K562 (cell line): ENCODE results near the gene TTLL12. TPM values are rescaled to one million over a fixed set of nuclear protein-coding genes. Genes with fewer than 3 reads are reported as not detected.

ENCODE experiments used
- ATAC-seq: fragments of 200-7000 bp; cut with Tn5 transposase; 3 replicates; pipeline ENCODE4 v1.9.1; 2020; ENCODE audit warnings: moderate library complexity
- BruUV-seq: library from RNA; stranded (reverse); fragments of 400-500 nt; replicated peaks from 2 replicates; lab custom pipeline; 2021; lab: Mats Ljungman, UMichigan
- CTCF ChIA-PET: fragments of 300-600 bp; formaldehyde crosslinking; extraction: SDS; loops from one replicate; lab custom pipeline; 2021; ENCODE audit warnings: low intra/inter-chr PET ratio; lab: Yijun Ruan, JAX
- POLR2A ChIA-PET: fragments of 300-600, 350-650 bp; sonication (Branson Sonifier 250); formaldehyde crosslinking; extraction: SDS; loops from one replicate; lab custom pipeline; 2021; ENCODE audit warnings: antibody characterized with exemption, inconsistent platforms; lab: Yijun Ruan, JAX
- DNase-seq, 4 experiments: peaks; one replicate each; pipeline versions ENCODE4 v3.0.0 to v3.0.0-alpha.2; 2011 to 2018; ENCODE audit warnings: low spot score in 3 of 4, mixed read lengths in 3 of 4; ENCODE audit errors: extremely low read depth in 1 of 4
- FAIRE-seq: peaks from 2 replicates; lab custom pipeline; 2011; peaks lifted over from hg19 to GRCh38; lab: Jason Lieb, UNC
- H2AFZ ChIP-seq: 2 replicates; pipeline ENCODE4 v1.6.0; 2011; ENCODE audit warnings: low read depth, low read length, control low read depth, inconsistent platforms
- H3K27ac ChIP-seq: fragments of 200-600 bp; 3 replicates; pipeline ENCODE4 v1.8.0; 2011; ENCODE audit warnings: low read depth, mild to moderate bottlenecking, control low read depth, inconsistent platforms, low read length, moderate library complexity, mixed read lengths; ENCODE audit errors: extremely low read depth
- H3K27me3 ChIP-seq, 2 experiments: fragments of 300-600 bp in 1 of 2; 2 replicates in 1 of 2; 3 replicates in 1 of 2; pipeline versions ENCODE4 v1.6.0 to v1.8.0; 2011; ENCODE audit warnings: inconsistent platforms in 2 of 2, low read length in 2 of 2, mild to moderate bottlenecking in 1 of 2, mixed read lengths in 1 of 2, moderate library complexity in 1 of 2; ENCODE audit not compliant: control insufficient read depth in 2 of 2, insufficient read depth in 2 of 2
- H3K36me3 ChIP-seq: fragments of 300-600 bp; 3 replicates; pipeline ENCODE4 v1.8.0; 2011; ENCODE audit warnings: mild to moderate bottlenecking, low read length, inconsistent platforms; ENCODE audit not compliant: control insufficient read depth, insufficient read depth
- H3K4me1 ChIP-seq, 2 experiments: fragments of 200-600 bp in 1 of 2; replicated peaks in 1 of 2; 2 replicates in 1 of 2; 3 replicates in 1 of 2; pipeline versions ENCODE4 v1.5.1 to v1.8.0; 2011; ENCODE audit warnings: inconsistent platforms in 2 of 2, low read length in 2 of 2, mild to moderate bottlenecking in 1 of 2, mixed read lengths in 1 of 2, moderate library complexity in 1 of 2; ENCODE audit not compliant: control insufficient read depth in 2 of 2, insufficient read depth in 2 of 2
- H3K4me2 ChIP-seq: 2 replicates; pipeline ENCODE4 v1.6.1; 2011; ENCODE audit warnings: low read length, control low read depth, inconsistent platforms, mixed read lengths; ENCODE audit not compliant: insufficient read depth
- H3K4me3 ChIP-seq: fragments of 200-600 bp; sonication (generic), shearing (Covaris generic); 2 replicates; pipeline ENCODE4 v1.5.1; 2016; ENCODE audit warnings: control low read depth, inconsistent platforms
- H3K79me2 ChIP-seq: fragments of 200-600 bp; 3 replicates; pipeline ENCODE4 v1.8.0; 2011; ENCODE audit warnings: low read length, inconsistent platforms; ENCODE audit not compliant: control insufficient read depth, insufficient read depth
- H3K9ac ChIP-seq, 2 experiments: 2 replicates each; pipeline versions ENCODE4 v1.6.0 to v1.6.1; 2011; ENCODE audit warnings: low read depth in 2 of 2, low read length in 2 of 2, control low read depth in 1 of 2, inconsistent platforms in 1 of 2, mild to moderate bottlenecking in 1 of 2, mixed read lengths in 1 of 2; ENCODE audit not compliant: insufficient read depth in 1 of 2
- H3K9me1 ChIP-seq: one replicate; pipeline ENCODE4 v1.6.0; 2011; ENCODE audit warnings: inconsistent platforms, mild to moderate bottlenecking, low read length, moderate library complexity; ENCODE audit not compliant: control insufficient read depth, insufficient read depth
- H3K9me3 ChIP-seq: replicated peaks from 2 replicates; pipeline ENCODE4 v1.5.1; 2011; ENCODE audit warnings: low read depth, low read length, inconsistent platforms; ENCODE audit not compliant: control insufficient read depth, insufficient read depth
- H4K20me1 ChIP-seq: replicated peaks from 2 replicates; pipeline ENCODE4 v1.6.1; 2011; ENCODE audit warnings: low read length, inconsistent platforms, mixed read lengths; ENCODE audit not compliant: control insufficient read depth, insufficient read depth
- ADNP ChIP-seq: fragments of 200-800 bp; sonication (Bioruptor generic); IDR thresholded peaks from 2 replicates; pipeline ENCODE4 v1.6.1; 2016; ENCODE audit warnings: missing genetic modification characterization, missing compliant biosample characterization
- CBFB ChIP-seq: sonication (generic); formaldehyde crosslinking; IDR thresholded peaks from 2 replicates; pipeline ENCODE4 v1.4.0; 2020; ENCODE audit warnings: mild to moderate bottlenecking, missing genetic modification reagents
- CREBBP ChIP-seq: IDR thresholded peaks from one replicate; pipeline ENCODE4 v1.6.1; 2012; ENCODE audit warnings: low read depth, mild to moderate bottlenecking, control low read depth, inconsistent platforms, low read length
- HES1 ChIP-seq: fragments of 450-650 bp; IDR thresholded peaks from 2 replicates; pipeline ENCODE4 v1.6.1; 2016; ENCODE audit warnings: low read depth, mild to moderate bottlenecking, moderate library complexity
- HNRNPL ChIP-seq: fragments of 200-400 bp; formaldehyde crosslinking; IDR thresholded peaks from 2 replicates; pipeline ENCODE4 v1.6.1; 2017; ENCODE audit warnings: low read depth, mild to moderate bottlenecking, low read length
- JUND ChIP-seq, 2 experiments: IDR thresholded peaks; 2 replicates in 1 of 2; 3 replicates in 1 of 2; pipeline ENCODE4 v1.6.1; 2011; ENCODE audit warnings: borderline replicate concordance in 2 of 2, low read depth in 2 of 2, low read length in 2 of 2, improper control_type of control experiment in 1 of 2, missing biosample characterization in 1 of 2, missing genetic modification characterization in 1 of 2, missing genetic modification reagents in 1 of 2
- PRMT5 ChIP-seq: sonication (generic); formaldehyde crosslinking; IDR thresholded peaks from 2 replicates; pipeline ENCODE4 v1.5.0; 2020; ENCODE audit warnings: missing genetic modification reagents
- TAF7 ChIP-seq: fragments of 450-650 bp; IDR thresholded peaks from 2 replicates; pipeline ENCODE4 v1.6.1; 2016; ENCODE audit warnings: missing genetic modification characterization, missing compliant biosample characterization
- ZBTB40 ChIP-seq, 2 experiments: fragments of 450-650 bp in 1 of 2; sonication (generic) in 1 of 2; formaldehyde crosslinking in 1 of 2; IDR thresholded peaks; 2 replicates each; pipeline versions ENCODE4 v1.7.1 to v1.9.0; 2016 to 2022; ENCODE audit warnings: inconsistent platforms in 1 of 2, mild to moderate bottlenecking in 1 of 2, missing genetic modification reagents in 1 of 2
- ZC3H11A ChIP-seq: IDR thresholded peaks from 2 replicates; pipeline ENCODE4 v1.6.1; 2012; ENCODE audit warnings: low read depth, low read length, improper control_type of control experiment
- ZNF232 ChIP-seq: sonication (generic); formaldehyde crosslinking; IDR thresholded peaks from 2 replicates; pipeline ENCODE4 v1.8.0; 2022; ENCODE audit warnings: mild to moderate bottlenecking, missing genetic modification reagents
- WGBS: fragments of 100-300 bp; shearing (Covaris generic); methylation state at CpG from one replicate; pipeline ENCODE4 v1.1.6; 2016; ENCODE audit warnings: low coverage, mixed read lengths; ENCODE audit not compliant: insufficient coverage; ENCODE audit errors: missing lambda C conversion rate; 5-methylcytosine and 5-hydroxymethylcytosine counted together
- in situ Hi-C: fragments of 300-500 bp; cut with MboI; formaldehyde crosslinking; loops from 4 replicates; pipeline ENCODE4 v1.15.0; 2018; ENCODE audit warnings: inconsistent platforms, mixed read lengths
- intact Hi-C: fragments of 100-400 bp; cut with micrococcal nuclease; formaldehyde crosslinking; loops from 2 replicates; pipeline ENCODE4 v1.14.2; 2022
- polyA plus RNA-seq, 8 experiments: library from polyadenylated mRNA; depleted of rRNA in 4 of 8; stranded (reverse) in 5 of 8; unstranded in 3 of 8; fragments of >200 nt; fragmentation: Nextera tagmentation in 2 of 8; fragmentation: Illumina TruSeq in 1 of 8; extraction: Ambion mirVana in 2 of 8; extraction: Trizol in 1 of 8; gene quantifications; 2 replicates each; pipeline versions ENCODE4 v1.2.1 to v1.2.3, GENCODE V29; 2011 to 2014; ENCODE audit warnings: inconsistent platforms in 1 of 8, missing spikeins in 1 of 8
- total RNA-seq, 7 experiments: library from RNA; depleted of rRNA in 6 of 7; stranded (reverse); fragments of >200 nt in 6 of 7; fragmentation: Illumina TruSeq in 2 of 7; extraction: Trizol in 2 of 7; gene quantifications; 2 replicates each; pipeline versions ENCODE4 v1.2.1 to v1.2.3, GENCODE V29; 2011 to 2021; ENCODE audit warnings: low replicate concordance in 1 of 7

TTLL12 gene
- total and polyA plus RNA-seq, 9 of the 15 experiments (the other 6 are each of a cell fraction or from before 2014, with no cell fraction given): 1.3 to 128 (median 43.0) TPM

GRCh38 chr22:43232445-43232844 lies 45.5 kb upstream of the TTLL12 start:
- peaks cover 4% of the 10 kb centered on the region; the same call in 1 of the 2 replicates for H4K20me1 ChIP-seq
- no peak overlapping the region for H3K27ac ChIP-seq
- no peak overlapping the region for H2AFZ ChIP-seq
- ChIA-PET CTCF (interaction anchor here (0.8 to 2.6 kb wide), 4 partner anchors 114 to 155 kb away, joined by 4 to 21 read pairs (median 10); no protein-coding TSS in a partner anchor), POLR2A (interaction anchor here (0.6 to 1.3 kb wide), 2 partner anchors 11 to 1300 kb away, joined by 3 to 4 read pairs; no protein-coding TSS in a partner anchor)
- in situ Hi-C loops (no loop called here), intact Hi-C loops (loop anchor here (5.0 kb wide), 1 partner anchor 40 kb away; no protein-coding TSS in a partner anchor)
- 11% methylated on average over 8 of the region's 8 CpGs for WGBS
- H3K4me2 ChIP-seq: no peak overlapping the region
- ATAC-seq: no peak
- H3K4me1 ChIP-seq: peaks cover 0 to 28% of the 10 kb centered on the region in 2 experiments; a peak in 2 of 5 replicates
- H3K27me3 ChIP-seq: peaks cover 0 to 34% of the 10 kb centered on the region in 2 experiments; a peak in 2 of 5 replicates
- no peak for DNase-seq
- H3K79me2 ChIP-seq: no peaks in the 10 kb centered on the region
- H3K9me1 ChIP-seq: no peaks in the 10 kb centered on the region
- FAIRE-seq: no peak
- no peak overlapping the region for H3K4me3 ChIP-seq
- no peak overlapping the region for H3K9ac ChIP-seq
- H3K9me3 ChIP-seq: no peaks in the 10 kb centered on the region
- no TSS peak for BruUV-seq
- H3K36me3 ChIP-seq: no peaks in the 10 kb centered on the region
- TF ChIP-seq ZNF232 (CRISPR knock-in tag) (no peak), ZBTB40 (IDR thresholded peaks at IDR 0.05) (no peak), ZBTB40 (CRISPR knock-in tag; IDR thresholded peaks at IDR 0.05) (no peak), HES1 (no peak), CBFB (CRISPR knock-in tag) (no peak), ADNP (tag) (no peak), CREBBP (no peak), JUND (IDR thresholded peaks at IDR 0.05; ENCODE audit: borderline replicate concordance, low read depth, low read length) (no peak), JUND (tag; IDR thresholded peaks at IDR 0.05; ENCODE audit: borderline replicate concordance, low read depth, low read length) (no peak), HNRNPL (no peak), ZC3H11A (no peak), PRMT5 (CRISPR knock-in tag) (no peak), TAF7 (tag) (no peak)
